Mucosa of stomach (tissue), 1 donor: ENCODE results near the gene STEAP3.

Source experiments
- H3K27me3 ChIP-seq: one replicate; pipeline ENCODE4 v1.7.0; 2013; ENCODE audit warnings: mild to moderate bottlenecking, low read length; ENCODE audit not compliant: control insufficient read depth, insufficient read depth
- H3K36me3 ChIP-seq: one replicate; pipeline ENCODE4 v1.7.0; 2013; ENCODE audit warnings: low read length; ENCODE audit not compliant: control insufficient read depth, insufficient read depth
- H3K4me1 ChIP-seq: one replicate; pipeline ENCODE4 v1.7.0; 2013; ENCODE audit warnings: mild to moderate bottlenecking, low read length; ENCODE audit not compliant: control insufficient read depth, insufficient read depth
- H3K4me3 ChIP-seq: one replicate; pipeline ENCODE4 v1.7.0; 2013; ENCODE audit warnings: low read length
- H3K9ac ChIP-seq: one replicate; pipeline ENCODE4 v1.7.0; 2013; ENCODE audit warnings: mild to moderate bottlenecking, low read length, moderate library complexity
- H3K9me3 ChIP-seq: one replicate; pipeline ENCODE4 v1.7.0; 2013; ENCODE audit warnings: mild to moderate bottlenecking, low read length, moderate library complexity; ENCODE audit not compliant: control insufficient read depth
- donor health status: Pancreatic carcinoma.

Gene STEAP3

DNA sequence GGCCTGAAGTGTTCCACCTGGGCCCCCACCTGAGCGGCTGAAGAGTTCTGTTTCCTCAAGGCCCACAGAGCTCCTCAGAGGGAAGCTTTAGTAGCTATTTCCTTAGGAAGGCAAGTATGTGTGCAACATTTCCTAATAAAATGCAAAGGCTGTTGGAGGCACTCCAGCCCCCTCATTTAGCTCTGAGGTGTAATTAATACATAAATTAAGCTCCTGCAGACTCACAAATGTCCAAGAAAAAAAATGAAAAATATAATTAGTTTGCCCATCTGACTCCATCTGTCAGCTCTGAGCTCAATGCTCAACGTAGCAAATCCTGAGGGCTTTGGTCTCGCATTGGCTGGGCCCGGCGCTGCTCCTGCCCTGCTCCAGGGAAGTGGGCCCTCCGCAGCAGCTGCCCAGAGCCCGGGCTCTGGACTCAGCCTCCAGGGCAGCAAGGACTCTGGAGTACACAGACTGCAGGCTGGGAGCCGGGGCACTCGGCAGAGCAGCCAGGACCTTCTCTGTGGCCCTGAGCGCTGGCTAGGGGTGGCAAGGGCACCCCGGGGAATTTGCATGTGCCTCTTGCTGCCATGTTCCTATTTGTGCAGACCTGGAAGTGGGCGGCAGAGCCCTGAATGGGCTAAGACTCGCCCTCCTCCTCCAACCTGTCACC is 41.7 kb upstream of the STEAP3 start:
- no peak overlapping the region for H3K9ac ChIP-seq
- H3K4me3 ChIP-seq, result no peak overlapping the region
- H3K36me3 ChIP-seq, result no peaks in the 10 kb centered on the region
- no peaks in the 10 kb centered on the region for H3K27me3 ChIP-seq
- no peaks in the 10 kb centered on the region for H3K4me1 ChIP-seq
- H3K9me3 ChIP-seq, result no peaks in the 10 kb centered on the region

DNA sequence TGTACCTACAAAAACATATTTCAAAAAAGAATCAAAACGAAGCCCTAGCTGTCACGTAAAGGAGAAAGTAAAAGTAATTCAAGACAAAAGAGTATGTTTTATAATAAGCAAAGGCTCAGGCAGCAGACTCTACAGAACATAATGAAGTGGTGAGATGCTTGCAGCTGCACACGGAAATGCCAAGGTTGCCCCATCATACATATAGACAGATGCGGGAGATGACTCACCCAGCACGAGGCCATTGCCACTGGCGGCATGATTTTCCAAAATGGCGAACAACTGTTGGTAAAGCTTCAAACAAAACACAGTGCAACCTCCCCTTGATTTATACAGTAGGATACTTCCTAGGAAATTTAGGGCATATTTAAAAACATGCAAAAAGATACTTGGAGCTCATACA is 39.1 kb upstream of the STEAP3 start:
- Histone ChIP-seq H3K4me3 (no peak overlapping the region), H3K4me1 (no peaks in the 10 kb centered on the region), H3K27me3 (no peaks in the 10 kb centered on the region), H3K9ac (no peak overlapping the region), H3K9me3 (no peaks in the 10 kb centered on the region), H3K36me3 (no peaks in the 10 kb centered on the region)

GRCh38 chr2:119190321-119191111 is 33.1 kb upstream of the STEAP3 start:
- Histone ChIP-seq H3K36me3 (no peaks in the 10 kb centered on the region), H3K4me3 (no peak overlapping the region), H3K27me3 (no peaks in the 10 kb centered on the region), H3K4me1 (no peaks in the 10 kb centered on the region), H3K9ac (no peak overlapping the region), H3K9me3 (no peaks in the 10 kb centered on the region)

GRCh38 chr2:119192893-119193292 is 30.7 kb upstream of the STEAP3 start:
- Histone ChIP-seq H3K9ac (no peak overlapping the region), H3K27me3 (no peaks in the 10 kb centered on the region), H3K36me3 (no peaks in the 10 kb centered on the region), H3K4me3 (no peak overlapping the region), H3K9me3 (no peaks in the 10 kb centered on the region), H3K4me1 (no peaks in the 10 kb centered on the region)

GRCh38 chr2:119195001-119195400 is 28.6 kb upstream of the STEAP3 start:
- Histone ChIP-seq H3K9ac (no peak overlapping the region), H3K36me3 (no peaks in the 10 kb centered on the region), H3K4me1 (peaks cover 5% of the 10 kb centered on the region), H3K4me3 (no peak overlapping the region), H3K9me3 (no peaks in the 10 kb centered on the region), H3K27me3 (no peaks in the 10 kb centered on the region)

DNA sequence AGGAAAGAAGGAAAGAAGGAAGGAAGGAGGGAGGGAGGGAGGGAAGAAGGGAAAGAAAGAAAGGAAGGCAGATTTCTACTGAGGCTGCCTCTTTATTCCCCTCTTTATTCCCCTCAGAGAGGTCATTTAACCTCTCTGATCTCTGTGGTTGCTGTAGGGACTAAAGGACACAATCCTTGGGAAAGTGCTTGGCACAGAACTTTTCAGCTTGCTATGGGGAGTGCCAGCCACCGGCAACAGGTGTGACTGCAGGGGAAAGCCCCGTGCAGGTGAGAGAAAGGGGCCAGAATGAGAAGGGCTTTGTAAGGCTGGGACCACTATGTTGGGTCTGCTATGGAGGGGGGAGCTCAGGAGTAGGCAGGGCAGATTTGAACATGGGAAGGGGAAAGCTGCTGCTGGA is 27.7 kb upstream of the STEAP3 start:
- Histone ChIP-seq H3K4me3 (no peak overlapping the region), H3K36me3 (no peaks in the 10 kb centered on the region), H3K9ac (no peak overlapping the region), H3K27me3 (no peaks in the 10 kb centered on the region), H3K9me3 (no peaks in the 10 kb centered on the region), H3K4me1 (peaks cover 5% of the 10 kb centered on the region)

DNA sequence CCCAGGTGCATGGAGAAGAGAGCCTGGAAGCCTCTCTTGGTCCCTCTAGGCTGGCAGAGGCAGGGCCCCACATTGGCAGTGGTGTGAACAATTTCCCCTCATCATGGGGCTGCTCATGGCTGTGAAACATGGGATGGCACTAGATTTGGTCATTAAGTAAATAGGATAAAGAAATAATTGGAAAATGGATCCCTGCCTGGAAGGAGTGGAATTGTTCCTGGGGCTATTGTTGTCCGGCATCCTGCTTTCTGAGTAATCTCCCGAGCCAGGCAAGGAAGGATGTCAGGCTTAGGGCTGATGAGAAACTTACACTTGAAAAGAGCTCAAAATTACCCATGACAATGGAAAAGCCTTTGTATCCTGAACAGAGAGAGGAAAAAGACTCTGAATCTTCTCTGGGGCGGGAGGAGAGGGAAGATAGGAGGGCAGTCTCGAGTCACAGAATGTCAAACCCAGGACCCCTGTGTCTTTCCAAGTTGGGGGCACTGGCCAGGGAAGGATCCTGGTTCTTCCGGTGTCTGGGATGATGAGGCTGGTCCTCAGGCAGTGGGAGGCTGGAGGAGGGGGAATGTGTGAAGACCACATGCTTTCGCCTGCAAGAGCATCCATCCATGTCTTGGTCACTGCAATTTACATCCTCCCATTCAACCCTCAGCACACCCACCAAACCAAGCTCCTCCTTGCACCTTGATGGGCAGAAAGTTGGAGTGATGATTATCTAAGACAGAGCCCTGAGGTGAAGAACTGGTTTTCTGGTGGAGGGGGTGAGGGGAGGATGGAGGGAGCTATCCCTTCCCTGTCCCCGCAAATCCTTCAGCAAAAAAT is 27.1 kb upstream of the STEAP3 start:
- peaks cover 5% of the 10 kb centered on the region for H3K4me1 ChIP-seq
- H3K27me3 ChIP-seq, result no peaks in the 10 kb centered on the region
- no peak overlapping the region for H3K9ac ChIP-seq
- no peaks in the 10 kb centered on the region for H3K9me3 ChIP-seq
- no peaks in the 10 kb centered on the region for H3K36me3 ChIP-seq
- no peak overlapping the region for H3K4me3 ChIP-seq

GRCh38 chr2:119197126-119197405 is 26.6 kb upstream of the STEAP3 start:
- no peaks in the 10 kb centered on the region for H3K27me3 ChIP-seq

GRCh38 chr2:119197529-119198239 is 25.9 kb upstream of the STEAP3 start:
- Histone ChIP-seq H3K9ac (no peak overlapping the region), H3K27me3 (no peaks in the 10 kb centered on the region), H3K36me3 (no peaks in the 10 kb centered on the region), H3K4me1 (peaks cover 5% of the 10 kb centered on the region), H3K4me3 (no peak overlapping the region), H3K9me3 (no peaks in the 10 kb centered on the region)

More at GRCh38 chr2:119197126-119197405, 26.6 kb upstream of the STEAP3 start:
- H3K9ac ChIP-seq, result no peak overlapping the region
- peaks cover 5% of the 10 kb centered on the region for H3K4me1 ChIP-seq
- H3K36me3 ChIP-seq, result no peaks in the 10 kb centered on the region
- H3K9me3 ChIP-seq, result no peaks in the 10 kb centered on the region
- H3K4me3 ChIP-seq, result no peak overlapping the region

DNA sequence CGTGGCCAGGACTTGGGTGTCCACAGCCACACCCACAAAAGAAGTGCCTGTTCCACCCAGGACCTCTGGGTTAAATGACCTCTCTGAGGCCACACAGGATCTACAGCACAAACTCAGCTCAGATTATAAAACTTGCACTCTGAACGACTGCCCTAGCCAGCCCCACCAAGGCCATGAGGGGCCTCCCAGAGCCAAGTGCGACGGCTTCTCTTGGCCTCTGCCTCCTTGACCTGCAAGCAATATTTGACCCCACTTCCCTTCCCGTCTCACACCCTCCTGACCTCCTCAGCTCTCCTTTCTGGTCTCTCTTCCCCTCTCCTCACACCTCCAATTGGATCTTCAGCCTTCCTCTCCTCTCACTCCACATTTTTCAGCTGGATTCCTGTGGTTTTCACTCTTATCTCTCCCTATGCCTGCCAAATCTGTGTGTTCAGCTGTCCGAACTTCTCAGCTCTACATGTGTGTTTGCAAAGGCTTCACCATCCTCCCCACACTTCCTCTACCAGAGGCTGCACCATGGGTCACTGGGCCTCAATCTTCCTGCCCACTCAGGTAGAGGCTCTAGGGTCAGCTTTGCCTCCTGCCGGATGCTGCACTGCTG is 25.3 kb upstream of the STEAP3 start:
- H3K4me3 ChIP-seq, result no peak overlapping the region
- no peak overlapping the region for H3K9ac ChIP-seq
- H3K9me3 ChIP-seq, result no peaks in the 10 kb centered on the region
- peaks cover 5% of the 10 kb centered on the region for H3K4me1 ChIP-seq
- no peaks in the 10 kb centered on the region for H3K27me3 ChIP-seq
- H3K36me3 ChIP-seq, result no peaks in the 10 kb centered on the region

DNA sequence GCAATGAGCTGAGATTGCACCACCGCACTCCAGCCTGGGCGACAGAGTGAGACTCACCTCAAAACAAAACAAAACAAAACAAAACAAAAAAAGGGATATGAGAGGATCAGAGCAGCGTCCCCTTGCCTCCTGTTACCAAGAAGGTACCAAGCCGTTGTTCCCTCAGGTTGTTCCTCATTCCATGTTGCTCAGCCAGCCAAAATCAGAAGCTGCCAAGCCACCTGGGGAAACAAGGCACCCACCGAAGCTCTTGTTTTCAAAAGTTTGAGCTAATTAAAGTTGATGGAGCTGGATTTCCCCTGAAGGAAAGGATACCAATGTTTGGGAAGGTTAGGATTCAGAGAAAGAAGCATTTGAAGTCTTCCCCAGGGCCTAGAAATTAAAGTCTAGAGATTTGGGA is 21.8 kb upstream of the STEAP3 start:
- Histone ChIP-seq H3K4me3 (no peak overlapping the region), H3K27me3 (no peaks in the 10 kb centered on the region), H3K9me3 (no peaks in the 10 kb centered on the region), H3K9ac (no peak overlapping the region), H3K4me1 (peaks cover 5% of the 10 kb centered on the region), H3K36me3 (no peaks in the 10 kb centered on the region)
